PFSK-1 (cell line): ENCODE data around the gene CUX1.

ENCODE experiments used
- POLR2AphosphoS5 ChIP-seq: IDR thresholded peaks from 2 replicates; pipeline ENCODE4 v1.6.1; 2012; ENCODE audit warnings: low read depth, mild to moderate bottlenecking, control low read depth, low read length, moderate library complexity
- REST ChIP-seq, 2 experiments: IDR thresholded peaks; 2 replicates each; pipeline versions ENCODE4 v1.6.1 to v1.8.0; 2011 to 2012; ENCODE audit warnings: low read depth in 2 of 2, low read length in 2 of 2, control low read depth in 1 of 2, inconsistent platforms in 1 of 2, mild to moderate bottlenecking in 1 of 2, moderate library complexity in 1 of 2; ENCODE audit not compliant: insufficient read depth in 1 of 2
- SIN3A ChIP-seq: IDR thresholded peaks from 2 replicates; pipeline ENCODE4 v1.6.1; 2012; ENCODE audit warnings: mild to moderate bottlenecking, low read length, moderate library complexity, borderline replicate concordance; ENCODE audit not compliant: insufficient read depth
- TAF1 ChIP-seq: IDR thresholded peaks from 2 replicates; pipeline ENCODE4 v1.6.1; 2012; ENCODE audit warnings: low read length, control low read depth, borderline replicate concordance; ENCODE audit not compliant: insufficient read depth

- TF ChIP-seq TAF1 (no peak), POLR2AphosphoS5 (no peak), REST (IDR thresholded peaks at IDR 0.05; ENCODE audit: insufficient read depth in 1 of 2, low read depth in 2 of 2, low read length in 2 of 2) (no peak), SIN3A (no peak)
Observed at GRCh38 chr7:101972627-101973026, 155.2 kb downstream of the CUX1 start.
